GM18505 (cell line): ENCODE results near the gene PRMT2.

Experiments
- ATAC-seq: cut with Tn5 transposase; IDR thresholded peaks from one replicate; pipeline ENCODE4 v1.9.1; 2021; ENCODE audit not compliant: unreplicated experiment
- POLR2A ChIP-seq: IDR thresholded peaks from 4 replicates; pipeline ENCODE4 v1.6.1; 2011; ENCODE audit warnings: borderline replicate concordance; ENCODE audit not compliant: insufficient read depth, insufficient read length; ENCODE audit errors: extremely low read depth

Gene PRMT2

GRCh38 chr21:46641656-46642055 lies 6.2 kb downstream of the PRMT2 start:
- TF ChIP-seq POLR2A, result no peak
- ATAC-seq, result no peak

GRCh38 chr21:46643379-46644177 lies 8.1 kb downstream of the PRMT2 start:
- ATAC-seq, result no peak
- TF ChIP-seq POLR2A, result no peak

- no peak for TF ChIP-seq POLR2A
These were observed 10.4 kb downstream of the PRMT2 start for GRCh38 chr21:46645840-46646239.

DNA sequence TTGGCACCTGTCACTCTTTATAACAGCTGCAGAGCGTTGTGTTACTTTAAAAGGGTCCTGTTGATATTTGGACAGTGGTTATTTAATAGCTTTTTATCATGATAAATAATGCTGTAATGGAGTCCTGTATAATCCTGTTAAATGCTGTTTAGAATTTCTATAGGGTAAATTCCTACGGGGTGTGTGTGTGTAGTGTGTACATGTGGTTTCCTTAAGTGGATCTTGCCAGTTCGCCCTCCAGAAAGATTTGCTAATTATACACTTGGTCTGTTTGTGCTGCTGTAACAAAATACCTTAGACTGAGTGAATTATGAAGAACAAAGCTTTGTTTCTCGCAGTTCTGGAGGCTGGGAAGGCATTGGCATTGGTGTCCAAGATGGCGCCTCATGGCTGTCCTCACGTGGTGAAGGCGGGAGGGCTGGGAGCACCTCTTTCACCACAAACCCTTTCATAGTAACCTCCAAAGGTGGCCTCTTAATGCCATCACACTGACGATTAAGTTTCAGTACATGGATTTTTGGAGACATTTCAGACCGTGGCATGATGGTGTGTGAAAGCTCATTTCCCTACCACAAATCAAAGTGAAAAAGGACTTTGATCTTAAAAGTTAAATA lies 11.2 kb downstream of the PRMT2 start:
- ATAC-seq, result no peak
- TF ChIP-seq POLR2A, result no peak

More at GRCh38 chr21:46645840-46646239, 10.4 kb downstream of the PRMT2 start:
- no peak for ATAC-seq

GRCh38 chr21:46648539-46648938 lies 13.1 kb downstream of the PRMT2 start:
- ATAC-seq, result no peak
- TF ChIP-seq POLR2A, result no peak

DNA sequence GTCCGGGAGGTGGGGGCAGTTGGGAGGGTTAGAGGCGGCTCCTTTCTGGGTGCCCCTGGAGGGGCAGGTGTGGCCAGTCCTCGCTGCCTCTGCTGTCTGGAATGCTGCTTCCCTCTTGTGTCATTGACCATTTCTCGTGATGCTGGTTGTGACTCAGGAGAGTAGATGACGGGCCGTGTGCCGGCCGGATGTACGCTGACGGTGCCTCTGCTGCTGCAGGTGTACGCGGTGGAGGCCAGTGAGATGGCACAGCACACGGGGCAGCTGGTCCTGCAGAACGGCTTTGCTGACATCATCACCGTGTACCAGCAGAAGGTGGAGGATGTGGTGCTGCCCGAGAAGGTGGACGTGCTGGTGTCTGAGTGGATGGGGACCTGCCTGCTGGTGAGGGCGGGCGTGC lies 13.9 kb downstream of the PRMT2 start:
- no peak for TF ChIP-seq POLR2A
- no peak for ATAC-seq

DNA sequence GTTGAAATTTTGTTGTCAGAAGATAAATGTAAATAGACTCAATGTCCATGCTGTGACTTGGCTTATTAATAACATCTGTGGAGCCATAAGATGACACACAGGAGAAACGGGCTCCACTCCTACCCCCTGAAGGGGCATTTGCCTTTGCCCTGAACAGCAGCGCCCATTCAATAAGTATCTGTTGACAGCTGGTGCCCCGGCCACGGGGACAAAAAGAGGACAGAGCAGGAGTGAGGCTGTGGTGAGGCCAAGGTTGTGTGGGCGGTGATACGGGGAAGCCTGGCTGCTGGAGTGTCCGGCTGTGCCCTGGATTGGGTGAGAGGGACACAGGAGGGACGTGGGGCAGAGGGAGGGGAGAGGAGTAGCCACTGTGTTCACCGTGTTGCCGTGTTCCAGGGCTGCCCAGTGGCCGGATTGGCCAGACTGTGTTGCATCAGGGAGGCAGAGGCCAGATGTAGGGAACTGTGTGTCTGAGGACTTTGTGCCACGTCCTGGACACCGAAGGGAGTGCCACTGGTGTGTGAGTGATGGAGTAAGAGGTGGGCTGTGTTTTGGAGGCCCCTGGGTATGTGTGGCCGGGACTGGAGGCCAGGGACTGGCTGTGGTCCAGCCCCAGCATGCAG lies 15.1 kb downstream of the PRMT2 start:
- ATAC-seq, result no peak
- TF ChIP-seq POLR2A, result no peak

DNA sequence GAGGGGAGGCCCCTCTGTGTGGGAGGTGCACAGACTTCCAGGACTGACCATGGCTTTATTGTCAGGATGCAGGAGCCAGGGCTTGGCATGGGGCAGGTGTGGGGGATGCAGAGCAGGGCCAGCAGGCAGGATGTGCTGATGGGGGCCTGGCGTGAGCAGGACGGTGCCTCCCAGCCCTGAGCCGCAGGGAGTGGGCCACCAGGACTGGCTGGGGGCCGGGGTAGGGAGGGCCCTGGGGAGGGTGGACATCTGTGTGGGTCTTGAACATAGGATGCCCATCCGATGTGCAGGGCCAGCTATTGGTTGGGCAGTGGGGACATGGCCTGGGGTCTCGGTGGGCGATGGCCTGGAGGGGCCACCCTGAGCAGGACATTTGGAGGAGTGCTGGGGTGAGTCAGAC lies 15.6 kb downstream of the PRMT2 start:
- ATAC-seq, result no peak

GRCh38 chr21:46655230-46655629 lies 19.8 kb downstream of the PRMT2 start:
- TF ChIP-seq POLR2A, result no peak
- ATAC-seq, result no peak

More for the DNA sequence above, 15.6 kb downstream of the PRMT2 start:
- TF ChIP-seq POLR2A, result no peak

- no peak for TF ChIP-seq POLR2A
- ATAC-seq, result no peak
These were observed 21.3 kb downstream of the PRMT2 start for GRCh38 chr21:46656820-46657219.

DNA sequence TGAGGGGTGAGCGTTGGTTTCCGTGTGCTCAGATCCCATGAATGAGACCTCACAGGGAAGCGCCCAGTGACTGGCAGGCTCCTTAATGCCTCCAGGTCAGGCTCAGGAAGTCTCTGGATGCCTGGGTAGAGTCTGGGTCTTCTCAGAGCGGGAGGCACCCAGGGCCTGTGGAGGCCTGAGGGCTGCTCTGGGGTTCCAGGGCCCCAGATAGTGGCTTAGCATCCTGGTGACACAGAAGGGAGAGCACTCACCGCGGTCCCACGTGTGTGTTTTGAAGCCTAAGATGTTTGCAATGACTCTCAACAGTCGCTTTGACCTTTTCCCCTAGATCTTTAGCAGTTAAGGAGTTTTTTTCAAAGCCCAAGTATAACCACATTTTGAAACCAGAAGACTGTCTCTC lies 25.0 kb downstream of the PRMT2 start:
- no peak for TF ChIP-seq POLR2A
- ATAC-seq, result no peak

DNA sequence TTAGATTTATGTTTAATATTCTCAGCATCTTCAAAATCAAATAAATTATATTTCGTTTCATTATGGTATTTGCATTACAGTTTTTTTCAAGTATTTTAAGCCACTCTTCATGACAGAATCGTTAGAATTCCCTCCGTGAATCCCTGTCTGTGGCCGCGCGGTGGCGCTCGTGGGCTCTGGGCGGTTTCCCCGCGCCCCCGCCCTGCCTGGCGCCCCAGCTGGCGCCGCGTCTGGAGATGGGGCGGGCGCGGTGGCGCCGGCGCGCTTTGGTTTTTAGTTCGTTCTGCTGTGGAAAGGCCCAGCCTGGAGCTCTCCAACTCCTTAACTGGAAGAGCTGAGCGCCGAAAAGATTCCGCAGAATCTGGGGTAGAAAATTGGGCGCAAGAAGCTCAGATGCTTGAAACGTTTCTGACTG lies 25.7 kb downstream of the PRMT2 start:
- ATAC-seq, result no peak
- no peak for TF ChIP-seq POLR2A

DNA sequence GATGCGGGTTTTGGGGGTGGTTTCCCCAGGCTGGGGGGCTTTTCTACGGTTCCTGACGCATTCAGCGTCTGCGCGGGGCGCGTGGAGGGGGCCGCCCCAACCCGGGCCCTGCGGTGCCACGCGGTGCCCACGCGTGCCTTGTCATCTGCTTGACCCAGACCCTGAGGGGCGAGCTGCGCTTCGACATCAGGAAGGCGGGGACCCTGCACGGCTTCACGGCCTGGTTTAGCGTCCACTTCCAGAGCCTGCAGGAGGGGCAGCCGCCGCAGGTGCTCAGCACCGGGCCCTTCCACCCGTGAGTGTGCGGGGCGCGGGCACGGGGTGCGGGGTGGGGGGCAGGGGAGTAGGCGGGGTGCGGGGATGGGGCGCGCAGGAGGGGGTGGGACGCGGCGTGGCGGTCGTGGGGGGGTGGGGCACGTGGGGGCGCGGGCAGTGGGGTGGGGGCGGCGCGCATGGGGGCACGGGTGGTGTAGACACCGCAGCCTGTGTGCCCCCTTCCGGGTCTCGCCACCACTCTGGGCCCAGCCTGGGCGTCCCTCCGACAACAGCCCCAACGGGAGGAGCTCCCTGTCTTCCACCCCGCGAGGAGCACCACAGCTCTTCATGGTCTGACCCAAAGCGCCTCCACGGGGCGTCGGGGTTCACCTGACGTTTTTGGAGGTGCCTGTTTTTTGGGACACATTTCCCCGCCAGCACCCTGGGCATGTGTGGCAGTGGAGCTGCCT lies 26.3 kb downstream of the PRMT2 start:
- ATAC-seq, result no peak
- TF ChIP-seq POLR2A, result no peak
